Mesenchymal stem cell (in vitro differentiated cells and primary cell): ENCODE results near the gene ARL4D.
"Not testable (repeated sequence)": the region's sequence is repeated elsewhere in the genome, so short reads cannot be mapped to it uniquely, and the experiment has no call there.

Source experiments
- DNase-seq: peaks from one replicate; pipeline ENCODE4 v3.0.0-alpha.2; 2013
- H2AFZ ChIP-seq: one replicate; pipeline ENCODE4 v1.6.1; 2013; ENCODE audit warnings: low read depth, mild to moderate bottlenecking, control low read depth, inconsistent platforms, low read length, moderate library complexity
- H2AK5ac ChIP-seq: 2 replicates; pipeline ENCODE4 v1.6.1; 2013; ENCODE audit warnings: low read length, moderate library complexity, mild to moderate bottlenecking, inconsistent platforms; ENCODE audit not compliant: severe bottlenecking
- H2BK120ac ChIP-seq: one replicate; pipeline ENCODE4 v1.6.1; 2013; ENCODE audit warnings: low read depth, mild to moderate bottlenecking, inconsistent platforms, low read length, moderate library complexity
- H2BK12ac ChIP-seq, 2 experiments: one replicate each; pipeline ENCODE4 v1.6.1; 2013; ENCODE audit warnings: inconsistent platforms in 2 of 2, low read length in 2 of 2, mild to moderate bottlenecking in 2 of 2, moderate library complexity in 2 of 2, control low read depth in 1 of 2
- H2BK15ac ChIP-seq: one replicate; pipeline ENCODE4 v1.6.1; 2013; ENCODE audit warnings: mild to moderate bottlenecking, low read depth, inconsistent platforms; ENCODE audit not compliant: poor library complexity, severe bottlenecking
- H2BK5ac ChIP-seq: 2 replicates; pipeline ENCODE4 v1.6.1; 2013; ENCODE audit warnings: low read depth, mild to moderate bottlenecking, low read length, control low read depth, inconsistent platforms; ENCODE audit not compliant: poor library complexity, severe bottlenecking
- H3K14ac ChIP-seq, 2 experiments: one replicate each; pipeline ENCODE4 v1.6.1; 2013; ENCODE audit warnings: inconsistent platforms in 2 of 2, low read length in 2 of 2, control low read depth in 1 of 2, mild to moderate bottlenecking in 1 of 2, moderate library complexity in 1 of 2
- H3K18ac ChIP-seq, 2 experiments: one replicate each; pipeline ENCODE4 v1.6.1; 2013; ENCODE audit warnings: inconsistent platforms in 2 of 2, low read length in 2 of 2, control low read depth in 1 of 2, low read depth in 1 of 2, mild to moderate bottlenecking in 1 of 2
- H3K23ac ChIP-seq, 2 experiments: one replicate each; pipeline ENCODE4 v1.6.1; 2013; ENCODE audit warnings: inconsistent platforms in 2 of 2, low read length in 2 of 2, mild to moderate bottlenecking in 2 of 2, moderate library complexity in 2 of 2, control low read depth in 1 of 2
- H3K27ac ChIP-seq: 2 replicates; pipeline ENCODE4 v1.5.1; 2013; ENCODE audit warnings: mild to moderate bottlenecking, moderate library complexity, low read length, control low read depth, inconsistent platforms; ENCODE audit not compliant: poor library complexity, severe bottlenecking
- H3K27me3 ChIP-seq, 2 experiments: 2 replicates each; pipeline versions ENCODE4 v1.6.1 to v1.7.0; 2013; ENCODE audit warnings: low read length in 2 of 2, mild to moderate bottlenecking in 2 of 2, moderate library complexity in 2 of 2, control low read depth in 1 of 2, inconsistent platforms in 1 of 2; ENCODE audit not compliant: control insufficient read depth in 1 of 2, insufficient read depth in 1 of 2
- H3K36me3 ChIP-seq, 2 experiments: 2 replicates each; pipeline versions ENCODE4 v1.6.1 to v1.7.0; 2013; ENCODE audit warnings: low read length in 2 of 2, control low read depth in 1 of 2, inconsistent platforms in 1 of 2, low read depth in 1 of 2, mild to moderate bottlenecking in 1 of 2; ENCODE audit not compliant: insufficient read depth in 2 of 2, control insufficient read depth in 1 of 2
- H3K4ac ChIP-seq, 2 experiments: one replicate each; pipeline ENCODE4 v1.6.1; 2013; ENCODE audit warnings: inconsistent platforms in 2 of 2, low read length in 2 of 2, mild to moderate bottlenecking in 2 of 2, moderate library complexity in 2 of 2, control low read depth in 1 of 2, low read depth in 1 of 2
- H3K4me1 ChIP-seq: 2 replicates; pipeline ENCODE4 v1.6.1; 2013; ENCODE audit warnings: low read depth, low read length, control low read depth; ENCODE audit not compliant: control insufficient read depth, insufficient read depth
- H3K4me2 ChIP-seq: 2 replicates; pipeline ENCODE4 v1.6.1; 2013; ENCODE audit warnings: low read length, mild to moderate bottlenecking, inconsistent platforms; ENCODE audit not compliant: poor library complexity, severe bottlenecking
- H3K4me3 ChIP-seq, 2 experiments: 2 replicates each; pipeline versions ENCODE4 v1.5.1 to v1.7.0; 2013; ENCODE audit warnings: low read length in 2 of 2, mild to moderate bottlenecking in 2 of 2, control low read depth in 1 of 2, low read depth in 1 of 2; ENCODE audit not compliant: insufficient read depth in 1 of 2
- H3K79me1 ChIP-seq: replicated peaks from 2 replicates; pipeline ENCODE4 v1.6.1; 2013; ENCODE audit warnings: mild to moderate bottlenecking, control low read depth, low read length, inconsistent platforms; ENCODE audit not compliant: poor library complexity, severe bottlenecking
- H3K9ac ChIP-seq: 2 replicates; pipeline ENCODE4 v1.7.0; 2013; ENCODE audit warnings: mild to moderate bottlenecking, low read length, moderate library complexity
- H3K9me3 ChIP-seq: 2 replicates; pipeline ENCODE4 v1.7.0; 2013; ENCODE audit warnings: mild to moderate bottlenecking, low read length; ENCODE audit not compliant: control insufficient read depth
- H4K8ac ChIP-seq: one replicate; pipeline ENCODE4 v1.6.1; 2013; ENCODE audit warnings: inconsistent platforms, mild to moderate bottlenecking, low read length, moderate library complexity
- H4K91ac ChIP-seq: one replicate; pipeline ENCODE4 v1.6.1; 2013; ENCODE audit warnings: mild to moderate bottlenecking, low read length, inconsistent platforms
- WGBS: methylation state at CpG from one replicate; pipeline ENCODE4 v1.1.7; 2013; ENCODE audit warnings: mixed read lengths; 5-methylcytosine and 5-hydroxymethylcytosine counted together

ARL4D gene

GRCh38 chr17:43363181-43363925 is 35.4 kb upstream of the ARL4D start:
- Histone ChIP-seq H3K23ac (no peak overlapping the region), H2BK5ac (no peak overlapping the region), H3K27me3 (no peaks in the 10 kb centered on the region), H3K9me3 (no peaks in the 10 kb centered on the region), H3K18ac (no peak overlapping the region), H3K4ac (no peak overlapping the region), H3K4me2 (no peak overlapping the region), H2AFZ (no peak overlapping the region), H3K9ac (no peak overlapping the region), H4K91ac (no peak overlapping the region), H3K4me3 (no peak overlapping the region), H3K27ac (no peak overlapping the region), H3K79me1 (no peaks in the 10 kb centered on the region), H2BK120ac (no peak overlapping the region), H4K8ac (no peak overlapping the region), H3K4me1 (peaks cover 4% of the 10 kb centered on the region), H2AK5ac (no peak overlapping the region), H2BK12ac (no peak overlapping the region), H3K36me3 (no peaks in the 10 kb centered on the region), H3K14ac (no peak overlapping the region), H2BK15ac (no peak overlapping the region)
- no peak for DNase-seq
- 96% methylated on average over 27 of the region's 27 CpGs for WGBS

GRCh38 chr17:43363926-43364285 is 34.9 kb upstream of the ARL4D start:
- no peak for DNase-seq
- WGBS = 94% methylated on average over 10 of the region's 10 CpGs

GRCh38 chr17:43365356-43365755 is 33.4 kb upstream of the ARL4D start:
- Histone ChIP-seq H4K91ac (no peak overlapping the region), H3K23ac (no peak overlapping the region), H3K27me3 (no peaks in the 10 kb centered on the region), H3K9ac (no peak overlapping the region), H2BK5ac (no peak overlapping the region), H2BK12ac (no peak overlapping the region), H2AK5ac (no peak overlapping the region), H3K4me2 (no peak overlapping the region), H3K4me3 (no peak overlapping the region), H2BK15ac (no peak overlapping the region), H3K9me3 (no peaks in the 10 kb centered on the region), H3K36me3 (no peaks in the 10 kb centered on the region), H3K4ac (no peak overlapping the region), H3K14ac (no peak overlapping the region), H4K8ac (no peak overlapping the region), H3K18ac (no peak overlapping the region), H2AFZ (no peak overlapping the region), H2BK120ac (no peak overlapping the region), H3K79me1 (no peaks in the 10 kb centered on the region), H3K4me1 (peaks cover 10% of the 10 kb centered on the region), H3K27ac (no peak overlapping the region)
- WGBS = 91% methylated on average over 4 of the region's 4 CpGs
- no peak for DNase-seq

More at GRCh38 chr17:43363926-43364285, 34.9 kb upstream of the ARL4D start:
- no peaks in the 10 kb centered on the region for H3K79me1 ChIP-seq
- H3K4ac ChIP-seq = no peak overlapping the region
- H2AFZ ChIP-seq = no peak overlapping the region
- no peaks in the 10 kb centered on the region for H3K27me3 ChIP-seq
- H3K18ac ChIP-seq = no peak overlapping the region
- no peak overlapping the region for H4K91ac ChIP-seq
- no peak overlapping the region for H2BK120ac ChIP-seq
- H2BK12ac ChIP-seq = no peak overlapping the region
- no peak overlapping the region for H4K8ac ChIP-seq
- H3K4me2 ChIP-seq = no peak overlapping the region
- no peak overlapping the region for H2AK5ac ChIP-seq
- no peak overlapping the region for H2BK15ac ChIP-seq
- no peak overlapping the region for H3K23ac ChIP-seq
- H3K14ac ChIP-seq = no peak overlapping the region
- H3K4me3 ChIP-seq = no peak overlapping the region
- H2BK5ac ChIP-seq = no peak overlapping the region
- no peaks in the 10 kb centered on the region for H3K9me3 ChIP-seq
- no peak overlapping the region for H3K27ac ChIP-seq
- H3K9ac ChIP-seq = no peak overlapping the region
- H3K36me3 ChIP-seq = no peaks in the 10 kb centered on the region
- H3K4me1 ChIP-seq = peaks cover 6% of the 10 kb centered on the region

- H2AK5ac ChIP-seq, H3K23ac ChIP-seq, H2AFZ ChIP-seq, H3K27me3 ChIP-seq, H3K4me1 ChIP-seq, H3K18ac ChIP-seq, H3K4me3 ChIP-seq, H4K91ac ChIP-seq, H2BK15ac ChIP-seq, H4K8ac ChIP-seq, H2BK120ac ChIP-seq, H3K27ac ChIP-seq, H3K14ac ChIP-seq, H3K4me2 ChIP-seq, H3K4ac ChIP-seq, H2BK12ac ChIP-seq, H3K79me1 ChIP-seq, DNase-seq, H3K9ac ChIP-seq, H3K9me3 ChIP-seq, H3K36me3 ChIP-seq, H2BK5ac ChIP-seq: not testable (repeated sequence)
- WGBS = 96% methylated on average over 9 of the region's 9 CpGs
Observed at GRCh38 chr17:43365921-43366320, 32.9 kb upstream of the ARL4D start.
